ENCODE measurements around the gene NUP160. TPM values are rescaled to one million over a fixed set of nuclear protein-coding genes. Genes with fewer than 3 reads are reported as not detected.
A peak's percentile ranks its signal among the peaks of the same experiment; 100 is the strongest.

NUP160 gene
- total RNA-seq, 6 experiments from 2014 or later: 9.5 to 14.3 (median 11.2) TPM

DNA sequence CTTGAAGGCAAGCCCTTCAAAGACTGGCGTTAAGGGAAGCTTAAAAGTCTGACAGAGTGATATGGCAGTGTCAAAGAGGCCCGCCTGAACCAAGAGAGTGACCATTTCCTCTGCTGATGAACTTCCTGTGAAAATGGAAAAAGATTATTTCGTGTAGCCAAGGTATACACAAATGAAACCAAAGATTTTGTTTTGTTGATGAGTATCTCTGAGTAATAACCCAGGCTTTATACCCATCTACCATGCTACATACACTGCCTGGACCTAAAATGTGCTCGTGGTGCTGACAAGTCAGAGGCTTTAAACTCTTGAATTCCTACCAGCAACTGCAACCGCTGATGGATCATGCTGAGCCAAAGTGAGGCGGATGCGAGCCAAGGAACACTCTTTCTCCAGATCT lies 60.0 kb downstream of the NUP160 start:
- H3K36me3 ChIP-seq: peaks cover under 1 to 80% (median 18%) of the 10 kb centered on the region in 4 donors
- H3K27ac ChIP-seq: no peak overlapping the region
- ATAC-seq (no peak), DNase-seq (no peak)
- no peaks in the 10 kb centered on the region for H3K9me3 ChIP-seq
- intact Hi-C loops (cut with DNase I): no loop called here
- no peak overlapping the region for H3K4me3 ChIP-seq
- no peaks in the 10 kb centered on the region for H3K27me3 ChIP-seq
- no peaks in the 10 kb centered on the region for H3K4me1 ChIP-seq
- 83% methylated on average over 6 of the region's 7 CpGs for WGBS (ENCODE audit: insufficient coverage, low coverage, low lambda C conversion rate, missing lambda C conversion rate)
- no peak for TF ChIP-seq POLR2A (IDR thresholded peaks at IDR 0.05)
- TF ChIP-seq, protein P1, sequence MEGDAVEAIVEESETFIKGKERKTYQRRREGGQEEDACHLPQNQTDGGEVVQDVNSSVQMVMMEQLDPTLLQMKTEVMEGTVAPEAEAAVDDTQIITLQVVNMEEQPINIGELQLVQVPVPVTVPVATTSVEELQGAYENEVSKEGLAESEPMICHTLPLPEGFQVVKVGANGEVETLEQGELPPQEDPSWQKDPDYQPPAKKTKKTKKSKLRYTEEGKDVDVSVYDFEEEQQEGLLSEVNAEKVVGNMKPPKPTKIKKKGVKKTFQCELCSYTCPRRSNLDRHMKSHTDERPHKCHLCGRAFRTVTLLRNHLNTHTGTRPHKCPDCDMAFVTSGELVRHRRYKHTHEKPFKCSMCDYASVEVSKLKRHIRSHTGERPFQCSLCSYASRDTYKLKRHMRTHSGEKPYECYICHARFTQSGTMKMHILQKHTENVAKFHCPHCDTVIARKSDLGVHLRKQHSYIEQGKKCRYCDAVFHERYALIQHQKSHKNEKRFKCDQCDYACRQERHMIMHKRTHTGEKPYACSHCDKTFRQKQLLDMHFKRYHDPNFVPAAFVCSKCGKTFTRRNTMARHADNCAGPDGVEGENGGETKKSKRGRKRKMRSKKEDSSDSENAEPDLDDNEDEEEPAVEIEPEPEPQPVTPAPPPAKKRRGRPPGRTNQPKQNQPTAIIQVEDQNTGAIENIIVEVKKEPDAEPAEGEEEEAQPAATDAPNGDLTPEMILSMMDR (IDR thresholded peaks at IDR 0.05): no peak

DNA sequence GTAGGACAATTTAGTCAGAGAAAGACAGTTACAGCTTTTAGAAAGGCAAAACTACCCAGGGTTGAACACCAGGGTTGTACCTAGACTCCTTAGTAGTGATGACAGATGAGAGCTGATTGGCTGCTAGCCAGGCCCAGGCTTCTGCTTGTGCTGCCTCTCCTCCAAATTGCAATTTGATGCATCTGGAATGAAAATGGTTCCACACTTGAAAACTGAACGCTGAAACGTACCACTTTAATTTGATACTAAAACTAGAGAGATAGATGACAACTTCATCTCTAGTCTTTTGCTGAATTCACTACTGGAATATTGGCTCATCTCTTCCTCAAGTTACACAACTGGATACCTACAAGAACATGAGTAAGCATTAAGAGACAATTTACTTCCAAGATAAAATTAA lies 61.8 kb downstream of the NUP160 start:
- no peak overlapping the region for H3K4me3 ChIP-seq
- intact Hi-C loops (cut with DNase I): no loop called here
- H3K27ac ChIP-seq: no peak overlapping the region
- TF ChIP-seq, protein P1 (IDR thresholded peaks at IDR 0.05): no peak
- TF ChIP-seq POLR2A (IDR thresholded peaks at IDR 0.05): no peak
- ATAC-seq (no peak), DNase-seq (no peak)
- 94% methylated on average over 2 of the region's 2 CpGs for WGBS (ENCODE audit: insufficient coverage, low coverage, low lambda C conversion rate, missing lambda C conversion rate)
- peaks cover 3 to 74% (median 15%) of the 10 kb centered on the region in 4 donors for H3K36me3 ChIP-seq
- H3K9me3 ChIP-seq: no peaks in the 10 kb centered on the region
- no peaks in the 10 kb centered on the region for H3K27me3 ChIP-seq
- H3K4me1 ChIP-seq: no peaks in the 10 kb centered on the region

DNA sequence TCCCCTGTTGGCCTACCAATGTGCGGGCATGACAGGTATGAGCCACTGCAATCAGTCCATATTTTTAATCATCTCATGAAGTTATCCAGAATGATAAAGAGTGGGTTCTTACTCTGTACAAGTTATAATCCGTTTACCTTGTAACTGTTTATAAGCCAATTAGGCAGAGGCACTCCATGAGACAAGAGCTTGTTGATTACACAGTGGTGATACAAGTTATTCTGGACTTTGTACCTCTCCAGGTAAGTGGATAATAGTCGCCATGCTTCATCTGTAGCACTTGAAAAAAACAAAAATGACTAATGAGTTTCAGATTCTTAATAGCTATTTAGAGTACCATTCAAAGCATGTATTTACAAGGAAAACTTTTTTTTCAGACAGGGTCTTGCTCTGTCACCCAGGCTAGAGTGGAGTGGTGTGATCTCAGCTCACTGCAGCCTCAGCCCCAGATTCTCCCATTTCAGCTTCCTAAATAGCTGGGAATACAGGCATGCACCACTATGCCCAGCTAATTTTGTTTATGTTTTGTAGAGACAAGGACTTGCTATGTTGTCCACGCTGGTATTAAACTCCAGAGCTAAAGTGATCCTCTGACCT lies 63.3 kb downstream of the NUP160 start:
- DNase-seq: no peak
- no peak overlapping the region for H3K27ac ChIP-seq
- H3K27me3 ChIP-seq: no peaks in the 10 kb centered on the region

DNA sequence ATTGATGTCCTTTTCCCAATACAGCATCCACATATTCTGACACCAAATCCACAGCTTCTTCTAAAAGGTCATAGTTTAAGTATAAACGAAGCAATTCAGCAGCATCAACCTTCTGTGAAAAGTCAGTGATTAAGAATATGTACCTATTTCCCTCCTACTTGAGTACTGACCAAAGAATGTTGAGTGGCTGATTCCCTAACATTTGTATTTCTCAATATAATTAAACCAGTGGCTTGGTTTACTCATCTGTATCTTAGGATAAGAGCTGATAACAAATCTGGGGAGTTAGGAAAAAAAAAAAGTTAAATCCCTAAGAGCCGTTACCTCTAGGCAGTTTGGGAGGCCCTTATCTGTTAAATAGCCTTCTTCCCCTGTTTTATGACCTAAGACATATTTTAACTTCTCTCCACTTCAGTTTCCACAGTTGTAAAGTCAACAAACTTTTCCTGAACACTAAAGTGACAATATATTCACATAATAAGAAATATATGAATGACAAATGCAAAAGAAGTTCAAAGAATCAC lies 65.0 kb downstream of the NUP160 start:
- H3K4me1 ChIP-seq: no peaks in the 10 kb centered on the region
- no peak for ATAC-seq
- TF ChIP-seq POLR2A (IDR thresholded peaks at IDR 0.05): no peak
- TF ChIP-seq, protein P1 (IDR thresholded peaks at IDR 0.05): no peak

More for the DNA sequence above, 63.3 kb downstream of the NUP160 start:
- intact Hi-C loops (cut with DNase I): no loop called here
- Histone ChIP-seq H3K4me1 (no peaks in the 10 kb centered on the region), H3K9me3 (no peaks in the 10 kb centered on the region), H3K36me3 (peaks cover 3 to 74% (median 22%) of the 10 kb centered on the region in 4 donors), H3K4me3 (no peak overlapping the region)
- peak in 1 of 4 donors; percentile 27 for ATAC-seq
- no peak for TF ChIP-seq POLR2A (IDR thresholded peaks at IDR 0.05)
- 78% methylated on average over 4 of the region's 4 CpGs for WGBS (ENCODE audit: insufficient coverage, low coverage, low lambda C conversion rate, missing lambda C conversion rate)

DNA sequence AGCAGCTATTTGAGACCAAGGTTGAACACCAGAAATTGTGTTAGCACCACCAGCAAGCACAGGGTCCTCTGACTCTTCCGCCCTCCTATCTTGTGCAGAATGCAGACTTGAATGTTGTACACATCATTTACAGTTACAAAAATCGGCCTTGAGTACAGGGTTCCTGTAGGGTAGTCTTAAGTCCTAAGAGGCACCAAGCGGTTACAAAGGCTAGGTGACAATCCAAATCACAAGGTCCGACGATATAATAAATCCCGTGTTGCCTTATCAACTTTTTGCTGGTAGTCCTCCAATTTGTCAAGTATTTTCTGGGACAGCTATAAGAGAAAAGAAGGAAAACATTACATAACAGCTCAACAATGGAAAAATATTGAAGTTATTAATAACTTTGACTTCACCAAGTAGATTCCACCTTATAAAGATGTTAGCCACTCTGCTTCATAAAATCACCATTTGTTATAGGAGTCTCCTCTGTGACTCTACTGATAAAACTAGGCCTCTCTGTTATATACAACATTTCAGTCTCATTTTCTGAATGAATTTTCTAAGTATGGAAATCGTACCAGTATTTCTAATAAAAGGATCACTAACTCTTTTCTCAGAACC lies 69.2 kb downstream of the NUP160 start:
- WGBS (ENCODE audit: insufficient coverage, low coverage, low lambda C conversion rate, missing lambda C conversion rate): 92% methylated on average over 7 of the region's 7 CpGs
- Histone ChIP-seq H3K36me3 (peaks cover 3 to 56% (median 24%) of the 10 kb centered on the region in 4 donors), H3K9me3 (no peaks in the 10 kb centered on the region), H3K27me3 (no peaks in the 10 kb centered on the region), H3K4me3 (no peak overlapping the region), H3K4me1 (no peaks in the 10 kb centered on the region), H3K27ac (no peak overlapping the region)
- TF ChIP-seq, protein P1 (IDR thresholded peaks at IDR 0.05): no peak
- TF ChIP-seq POLR2A (IDR thresholded peaks at IDR 0.05): no peak
- intact Hi-C loops (cut with DNase I): no loop called here
- no peak for ATAC-seq
- DNase-seq: no peak

More for the DNA sequence above, 65.0 kb downstream of the NUP160 start:
- Histone ChIP-seq H3K36me3 (peaks cover 3 to 88% (median 30%) of the 10 kb centered on the region in 4 donors), H3K4me3 (no peak overlapping the region), H3K27ac (no peak overlapping the region), H3K27me3 (no peaks in the 10 kb centered on the region), H3K9me3 (no peaks in the 10 kb centered on the region)
- intact Hi-C loops (cut with DNase I): no loop called here
- DNase-seq: no peak
- 87% methylated on average over 2 of the region's 2 CpGs for WGBS (ENCODE audit: insufficient coverage, low coverage, low lambda C conversion rate, missing lambda C conversion rate)

All from right lobe of liver (tissue), 6 donors.